Upper lobe of left lung (tissue), 6 donors: ENCODE data around the gene FXYD5. TPM values are rescaled to one million over a fixed set of nuclear protein-coding genes. Genes with fewer than 3 reads are reported as not detected.

ENCODE experiments used
- ATAC-seq, 2 donors: fragments of 200-7000 bp; cut with Tn5 transposase; one replicate each; pipeline ENCODE4 v1.9.1; 2022; ENCODE audit warnings: mild to moderate bottlenecking in 2 of 2, moderate library complexity in 2 of 2; ENCODE audit not compliant: low FRiP score in 2 of 2
- DNase-seq, 2 donors: peaks; one replicate each; pipeline ENCODE4 v3.0.0-alpha.2; 2019 to 2020
- H3K27ac ChIP-seq, 4 donors: fragments of 200-600 bp; sonication (generic); one replicate each; pipeline ENCODE4 v1.5.1; 2016 to 2019
- H3K27me3 ChIP-seq, 4 donors: fragments of 200-600 bp; sonication (generic); one replicate each; pipeline ENCODE4 v1.5.1; 2017 to 2019
- H3K36me3 ChIP-seq, 4 donors: fragments of 200-600 bp; sonication (generic); one replicate each; pipeline ENCODE4 v1.5.1; 2016 to 2019
- H3K4me1 ChIP-seq, 4 donors: fragments of 200-600 bp; sonication (generic); one replicate each; pipeline ENCODE4 v1.5.1; 2018 to 2019
- H3K4me3 ChIP-seq, 4 donors: fragments of 200-600 bp; sonication (generic); one replicate each; pipeline ENCODE4 v1.5.1; 2017 to 2019; ENCODE audit warnings: mild to moderate bottlenecking in 2 of 4, moderate library complexity in 1 of 4
- H3K9me3 ChIP-seq, 4 donors: fragments of 200-600 bp; sonication (generic); one replicate each; pipeline ENCODE4 v1.5.1; 2018 to 2019
- EP300 ChIP-seq, 4 donors: sonication (generic); formaldehyde crosslinking; IDR thresholded peaks; one replicate each; pipeline ENCODE4 v1.5.1; 2017; ENCODE audit warnings: antibody characterized with exemption in 4 of 4, control low read depth in 2 of 4
- POLR2A ChIP-seq, 4 donors: fragments of 450-650 bp; IDR thresholded peaks; one replicate each; pipeline ENCODE4 v1.5.1; 2016 to 2017; ENCODE audit warnings: antibody characterized with exemption in 4 of 4, mild to moderate bottlenecking in 2 of 4
- POLR2AphosphoS5 ChIP-seq, 2 donors: sonication (generic); formaldehyde crosslinking; IDR thresholded peaks; one replicate each; pipeline ENCODE4 v1.5.1; 2017; ENCODE audit warnings: antibody characterized with exemption in 2 of 2
- WGBS, 2 donors: methylation state at CpG; one replicate each; pipeline ENCODE4 v1.1.5; 2017 to 2018; 5-methylcytosine and 5-hydroxymethylcytosine counted together
- total RNA-seq, 6 donors: library from RNA; depleted of rRNA in 4 of 6; stranded (reverse); fragments of >200 nt in 4 of 6; gene quantifications; one replicate each; pipeline versions ENCODE4 v1.1.0 to v1.2.1, GENCODE V29; 2016 to 2021
- TF ChIP-seq, protein P1 (sequence below), 6 experiments: fragments of 450-650 bp in 4 of 6; fragments of 200-600 bp in 2 of 6; sonication (generic) in 2 of 6; IDR thresholded peaks; one replicate each; pipeline ENCODE4 v1.5.1; 2016 to 2019; ENCODE audit warnings: antibody characterized with exemption in 6 of 6
- donor health status: DM: no; HTN: no; CAD: no; lungs with moderate emphysema.
- donor health status: DM: no; HTN: yes; CAD: no; lungs with severe emphysema.

Gene FXYD5
- total RNA-seq, 6 donors from 2014 or later: 40.4 to 153 (median 91.8) TPM

DNA sequence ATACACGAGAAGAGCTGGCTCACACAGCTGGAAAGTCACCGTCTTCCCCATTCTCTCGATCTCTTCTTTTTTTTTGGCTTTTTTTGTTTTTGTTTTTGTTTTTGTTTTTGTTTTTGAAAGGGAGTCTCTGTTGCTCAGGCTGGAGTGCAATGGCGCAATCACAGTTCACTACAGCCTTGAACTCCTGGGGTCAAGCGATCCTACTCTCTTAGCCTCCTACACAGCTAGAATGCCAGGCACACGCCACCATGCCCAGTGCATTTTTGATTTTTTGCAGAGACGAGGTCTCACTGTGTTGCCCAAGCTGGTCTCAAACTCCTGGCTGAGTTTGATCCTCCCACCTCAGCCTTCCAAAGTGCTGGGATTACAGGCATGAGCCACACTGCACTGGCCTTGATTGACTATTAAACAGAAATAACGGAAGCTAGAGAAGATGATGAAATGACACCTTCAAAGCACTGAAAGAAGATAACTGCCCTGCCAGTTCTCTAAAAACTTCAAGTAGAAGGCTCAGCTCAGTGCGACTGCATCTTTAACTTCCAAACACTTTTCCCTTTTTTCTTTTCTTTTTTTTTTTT, 34.9 kb upstream of the FXYD5 start:
- Histone ChIP-seq H3K27ac (peak overlapping the region; percentile 44 to 87 (median 76)), H3K4me3 (peak overlapping the region in 2 of 4 donors; percentile 35 to 52), H3K27me3 (no peaks in the 10 kb centered on the region), H3K4me1 (peaks cover 19 to 61% (median 38%) of the 10 kb centered on the region in 4 donors), H3K9me3 (no peaks in the 10 kb centered on the region), H3K36me3 (peaks cover 0 to 4% (median 0%) of the 10 kb centered on the region in 4 donors)
- 74 to 75% methylated on average over 9 of the region's 9 CpGs for WGBS, 2 donors
- ATAC-seq (no peak), DNase-seq (no peak)
- TF ChIP-seq POLR2A (IDR thresholded peaks at IDR 0.05) (no peak), POLR2AphosphoS5 (IDR thresholded peaks at IDR 0.05) (no peak), EP300 (IDR thresholded peaks at IDR 0.05) (no peak)
- TF ChIP-seq, protein P1, sequence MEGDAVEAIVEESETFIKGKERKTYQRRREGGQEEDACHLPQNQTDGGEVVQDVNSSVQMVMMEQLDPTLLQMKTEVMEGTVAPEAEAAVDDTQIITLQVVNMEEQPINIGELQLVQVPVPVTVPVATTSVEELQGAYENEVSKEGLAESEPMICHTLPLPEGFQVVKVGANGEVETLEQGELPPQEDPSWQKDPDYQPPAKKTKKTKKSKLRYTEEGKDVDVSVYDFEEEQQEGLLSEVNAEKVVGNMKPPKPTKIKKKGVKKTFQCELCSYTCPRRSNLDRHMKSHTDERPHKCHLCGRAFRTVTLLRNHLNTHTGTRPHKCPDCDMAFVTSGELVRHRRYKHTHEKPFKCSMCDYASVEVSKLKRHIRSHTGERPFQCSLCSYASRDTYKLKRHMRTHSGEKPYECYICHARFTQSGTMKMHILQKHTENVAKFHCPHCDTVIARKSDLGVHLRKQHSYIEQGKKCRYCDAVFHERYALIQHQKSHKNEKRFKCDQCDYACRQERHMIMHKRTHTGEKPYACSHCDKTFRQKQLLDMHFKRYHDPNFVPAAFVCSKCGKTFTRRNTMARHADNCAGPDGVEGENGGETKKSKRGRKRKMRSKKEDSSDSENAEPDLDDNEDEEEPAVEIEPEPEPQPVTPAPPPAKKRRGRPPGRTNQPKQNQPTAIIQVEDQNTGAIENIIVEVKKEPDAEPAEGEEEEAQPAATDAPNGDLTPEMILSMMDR (IDR thresholded peaks at IDR 0.05): no peak

DNA sequence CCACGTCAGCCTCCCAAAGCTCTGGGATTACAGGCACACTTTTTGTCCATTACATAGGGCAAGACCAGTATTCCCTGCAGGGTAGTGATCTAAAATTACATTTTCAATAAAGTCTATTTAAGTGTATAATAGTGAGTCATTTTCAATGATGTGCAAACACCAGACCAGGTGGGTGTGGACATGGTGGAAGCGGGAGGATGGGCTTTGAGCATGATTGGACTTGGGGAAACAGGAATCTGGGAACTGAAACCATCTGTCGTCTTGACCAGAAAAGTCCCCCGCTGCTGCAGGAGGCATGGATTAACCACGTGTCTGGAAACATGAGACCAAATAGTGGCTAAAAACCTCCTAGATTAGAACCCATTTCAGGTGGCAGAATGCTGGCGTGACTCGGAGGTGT, 34.0 kb upstream of the FXYD5 start:
- H3K4me1 ChIP-seq: peaks cover 19 to 58% (median 36%) of the 10 kb centered on the region in 4 donors
- ATAC-seq (peak in 1 of 2 donors; percentile 67), DNase-seq (no peak)
- H3K4me3 ChIP-seq: no peak overlapping the region
- WGBS, 2 donors: 56 to 58% methylated on average over 5 to 7 of the region's 7 CpGs
- H3K27ac ChIP-seq: peak overlapping the region in 2 of 4 donors; percentile 41 to 45
- no peaks in the 10 kb centered on the region for H3K27me3 ChIP-seq
- no peaks in the 10 kb centered on the region for H3K9me3 ChIP-seq
- peaks cover 0 to 4% (median 0%) of the 10 kb centered on the region in 4 donors for H3K36me3 ChIP-seq
- TF ChIP-seq POLR2A (IDR thresholded peaks at IDR 0.05) (no peak), POLR2AphosphoS5 (IDR thresholded peaks at IDR 0.05) (no peak), EP300 (IDR thresholded peaks at IDR 0.05) (no peak)
- TF ChIP-seq, protein P1 (IDR thresholded peaks at IDR 0.05): no peak

DNA sequence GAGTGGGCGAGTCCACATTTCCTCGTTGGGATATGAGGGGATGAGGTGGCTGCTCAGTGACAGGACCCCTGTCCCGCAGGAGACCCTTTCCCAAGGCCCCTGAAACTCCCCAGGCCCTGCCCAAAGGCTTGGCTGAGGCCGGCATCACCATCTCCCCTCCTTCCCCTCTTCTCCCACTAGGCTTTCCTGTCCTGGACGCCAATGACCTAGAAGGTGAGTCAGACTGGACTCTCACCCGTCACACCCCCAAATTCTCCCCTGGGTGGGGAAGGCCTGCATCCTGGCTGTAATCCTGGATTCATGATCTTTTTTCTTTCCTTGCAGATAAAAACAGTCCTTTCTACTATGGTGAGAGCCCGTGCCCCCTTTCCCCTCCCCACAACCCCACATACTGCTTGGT, 33.6 kb upstream of the FXYD5 start:
- WGBS, 2 donors: 61 to 73% methylated on average over 4 to 7 of the region's 7 CpGs
- TF ChIP-seq POLR2AphosphoS5 (IDR thresholded peaks at IDR 0.05): no peak
- TF ChIP-seq EP300 (IDR thresholded peaks at IDR 0.05): no peak
- TF ChIP-seq, protein P1 (IDR thresholded peaks at IDR 0.05): no peak
- no peak for TF ChIP-seq POLR2A (IDR thresholded peaks at IDR 0.05)
- no peaks in the 10 kb centered on the region for H3K27me3 ChIP-seq
- no peak overlapping the region for H3K4me3 ChIP-seq
- H3K27ac ChIP-seq: peak overlapping the region in 2 of 4 donors; percentile 41 to 45
- H3K4me1 ChIP-seq: peaks cover 19 to 58% (median 34%) of the 10 kb centered on the region in 4 donors
- no peaks in the 10 kb centered on the region for H3K9me3 ChIP-seq
- H3K36me3 ChIP-seq: peaks cover 0 to 4% (median 0%) of the 10 kb centered on the region in 4 donors
- DNase-seq: no peak
- ATAC-seq: peak in 1 of 2 donors; percentile 60

DNA sequence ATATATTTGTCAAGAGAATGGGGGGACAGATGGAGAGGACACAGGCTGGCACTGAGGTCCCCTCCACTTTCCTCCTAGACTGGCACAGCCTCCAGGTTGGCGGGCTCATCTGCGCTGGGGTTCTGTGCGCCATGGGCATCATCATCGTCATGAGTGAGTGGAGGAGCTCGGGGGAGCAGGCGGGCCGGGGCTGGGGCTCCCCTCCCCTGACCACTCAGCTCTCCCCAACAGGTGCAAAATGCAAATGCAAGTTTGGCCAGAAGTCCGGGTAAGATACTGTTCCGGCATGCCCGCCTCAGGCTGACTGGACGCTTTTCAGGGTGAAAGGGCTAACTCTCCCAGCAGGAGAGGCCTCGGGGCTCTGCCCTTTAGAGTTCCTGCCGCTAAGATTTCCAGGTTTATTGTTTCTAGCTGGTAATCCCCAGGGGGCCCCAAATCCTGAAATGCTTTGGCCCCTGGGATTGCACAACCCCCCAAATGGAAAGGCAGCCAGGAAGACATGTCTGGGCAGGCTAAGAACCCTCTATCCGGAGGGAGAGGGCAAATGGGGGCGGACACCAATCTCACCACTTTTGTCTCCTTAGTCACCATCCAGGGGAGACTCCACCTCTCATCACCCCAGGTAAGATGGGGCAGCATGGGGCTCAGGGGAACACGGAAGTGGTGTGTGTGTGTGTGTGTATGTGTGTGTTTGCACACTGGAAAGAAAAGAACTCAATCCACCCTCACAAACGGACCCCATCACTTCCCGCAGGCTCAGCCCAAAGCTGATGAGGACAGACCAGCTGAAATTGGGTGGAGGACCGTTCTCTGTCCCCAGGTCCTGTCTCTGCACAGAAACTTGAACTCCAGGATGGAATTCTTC, 31.6 kb upstream of the FXYD5 start:
- no peak for ATAC-seq
- WGBS, 2 donors: 86 to 88% methylated on average over 19 of the region's 19 CpGs
- peak in 1 of 2 donors; percentile 58 for DNase-seq
- H3K9me3 ChIP-seq: no peaks in the 10 kb centered on the region
- TF ChIP-seq POLR2A (IDR thresholded peaks at IDR 0.05): no peak
- H3K4me3 ChIP-seq: no peak overlapping the region
- peak overlapping the region; percentile 45 to 90 (median 73) for H3K27ac ChIP-seq
- H3K4me1 ChIP-seq: peaks cover 19 to 51% (median 33%) of the 10 kb centered on the region in 4 donors
- H3K27me3 ChIP-seq: no peaks in the 10 kb centered on the region
- peaks cover 0 to 4% (median 0%) of the 10 kb centered on the region in 4 donors for H3K36me3 ChIP-seq

DNA sequence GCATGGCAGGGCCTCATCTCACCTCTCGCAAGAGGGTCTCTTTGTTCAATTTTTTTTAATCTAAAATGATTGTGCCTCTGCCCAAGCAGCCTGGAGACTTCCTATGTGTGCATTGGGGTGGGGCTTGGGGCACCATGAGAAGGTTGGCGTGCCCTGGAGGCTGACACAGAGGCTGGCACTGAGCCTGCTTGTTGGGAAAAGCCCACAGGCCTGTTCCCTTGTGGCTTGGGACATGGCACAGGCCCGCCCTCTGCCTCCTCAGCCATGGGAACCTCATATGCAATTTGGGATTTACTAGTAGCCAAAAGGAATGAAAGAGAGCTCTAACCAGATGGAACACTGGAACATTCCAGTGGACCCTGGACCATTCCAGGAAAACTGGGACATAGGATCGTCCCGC, 31.0 kb upstream of the FXYD5 start:
- DNase-seq (peak in 1 of 2 donors; percentile 78), ATAC-seq (peak in 1 of 2 donors; percentile 37)
- peaks cover 19 to 49% (median 33%) of the 10 kb centered on the region in 4 donors for H3K4me1 ChIP-seq
- TF ChIP-seq EP300 (IDR thresholded peaks at IDR 0.05) (no peak), POLR2A (IDR thresholded peaks at IDR 0.05) (no peak), POLR2AphosphoS5 (IDR thresholded peaks at IDR 0.05) (no peak)
- TF ChIP-seq, protein P1 (IDR thresholded peaks at IDR 0.05): no peak
- H3K4me3 ChIP-seq: no peak overlapping the region
- H3K27me3 ChIP-seq: no peaks in the 10 kb centered on the region
- 59 to 78% methylated on average over 5 of the region's 5 CpGs for WGBS, 2 donors
- no peaks in the 10 kb centered on the region for H3K9me3 ChIP-seq
- H3K27ac ChIP-seq: peak overlapping the region; percentile 45 to 90 (median 73)
- peaks cover 0 to 4% (median 0%) of the 10 kb centered on the region in 4 donors for H3K36me3 ChIP-seq
